B cell (primary cell): ENCODE measurements around the gene LHPP. TPM values are rescaled to one million over a fixed set of nuclear protein-coding genes. Genes with fewer than 3 reads are reported as not detected.

Experiments used
- ATAC-seq: fragments of 200-7000 bp; cut with Tn5 transposase; one replicate; pipeline ENCODE4 v1.10.0; 2021; ENCODE audit warnings: low read depth, mild to moderate bottlenecking, moderate number of reproducible peaks, moderate library complexity
- CTCF ChIA-PET: fragments of 350-600 bp; sonication (Branson Sonifier 250); formaldehyde crosslinking; loops from one replicate; lab custom pipeline; 2021; ENCODE audit warnings: antibody characterized with exemption, inconsistent platforms; lab: Charles Lee
- POLR2A ChIA-PET: fragments of 350-600 bp; sonication (Branson Sonifier 250); formaldehyde crosslinking; loops from one replicate; lab custom pipeline; 2021; ENCODE audit warnings: antibody characterized with exemption; lab: Charles Lee
- DNase-seq: peaks from one replicate; pipeline ENCODE4 v3.0.0; 2013
- H2AFZ ChIP-seq: 2 replicates; pipeline ENCODE4 v1.6.1; 2012; ENCODE audit warnings: mild to moderate bottlenecking, low read depth, low read length; ENCODE audit not compliant: insufficient read depth, poor library complexity, severe bottlenecking
- H3K27ac ChIP-seq, 2 donors: 1 replicate in 1 of 2; 2 replicates in 1 of 2; pipeline ENCODE4 v1.5.1; 2012 to 2013; ENCODE audit warnings: low read length in 2 of 2, mild to moderate bottlenecking in 2 of 2, moderate library complexity in 1 of 2
- H3K27me3 ChIP-seq, 4 experiments: fragments of 200-600 bp in 1 of 4; sonication (generic) in 1 of 4; replicated peaks in 1 of 4; 1 replicate in 2 of 4; 2 replicates in 2 of 4; pipeline versions ENCODE4 v1.6.1 to v1.7.0; 2013 to 2016; ENCODE audit warnings: low read length in 3 of 4, mild to moderate bottlenecking in 2 of 4, mixed read lengths in 1 of 4, moderate library complexity in 1 of 4; ENCODE audit not compliant: insufficient read depth in 4 of 4, control insufficient read depth in 3 of 4; ENCODE audit errors: control extremely low read depth in 1 of 4
- H3K36me3 ChIP-seq, 2 experiments: replicated peaks in 1 of 2; 1 replicate in 1 of 2; 2 replicates in 1 of 2; pipeline versions ENCODE4 v1.6.1 to v1.7.1; 2013; ENCODE audit warnings: low read length in 1 of 2; ENCODE audit not compliant: insufficient read depth in 2 of 2, control insufficient read depth in 1 of 2; ENCODE audit errors: control extremely low read depth in 1 of 2, extremely low read depth in 1 of 2
- H3K4me1 ChIP-seq, 2 donors: fragments of 200-600 bp in 1 of 2; sonication (generic) in 1 of 2; 1 replicate in 1 of 2; 2 replicates in 1 of 2; pipeline versions ENCODE4 v1.5.1 to v1.6.1; 2013 to 2017; ENCODE audit warnings: low read length in 2 of 2; ENCODE audit not compliant: control insufficient read depth in 2 of 2, insufficient read depth in 2 of 2
- H3K4me2 ChIP-seq: replicated peaks from 2 replicates; pipeline ENCODE3; 2012; ENCODE audit warnings: mild to moderate bottlenecking, low read depth, low read length; ENCODE audit not compliant: poor library complexity, severe bottlenecking
- H3K4me3 ChIP-seq, 5 experiments: fragments of 200-600 bp in 1 of 5; sonication (generic) in 1 of 5; 1 replicate in 3 of 5; 2 replicates in 2 of 5; pipeline versions ENCODE4 v1.5.1 to v1.7.0; 2011 to 2016; ENCODE audit warnings: low read length in 4 of 5, mild to moderate bottlenecking in 4 of 5, low read depth in 2 of 5, control low read depth in 1 of 5, moderate library complexity in 1 of 5; ENCODE audit not compliant: insufficient read depth in 1 of 5; ENCODE audit errors: control extremely low read depth in 1 of 5, extremely low read depth in 1 of 5
- H3K79me2 ChIP-seq: fragments of 200-600 bp; sonication (generic); one replicate; pipeline ENCODE4 v1.6.0; 2016; ENCODE audit warnings: low read length; ENCODE audit not compliant: control insufficient read depth, insufficient read depth
- H3K9ac ChIP-seq: fragments of 200-600 bp; sonication (generic); 2 replicates; pipeline ENCODE4 v1.6.1; 2017; ENCODE audit warnings: mild to moderate bottlenecking, low read length, moderate library complexity
- H3K9me3 ChIP-seq, 3 donors: one replicate each; pipeline versions ENCODE4 v1.6.1 to v1.7.1; 2013; ENCODE audit warnings: low read length in 2 of 3; ENCODE audit not compliant: control insufficient read depth in 2 of 3, insufficient read depth in 1 of 3; ENCODE audit errors: control extremely low read depth in 1 of 3
- H4K20me1 ChIP-seq: 2 replicates; pipeline ENCODE4 v1.6.0; 2012; ENCODE audit warnings: mild to moderate bottlenecking, low read length; ENCODE audit not compliant: insufficient read depth, control insufficient read depth, poor library complexity, severe bottlenecking
- H3K27ac Mint-ChIP-seq: one replicate; pipeline ENCODE4 v1.8.0; 2021; ENCODE audit warnings: mixed read lengths
- H3K27me3 Mint-ChIP-seq: one replicate; pipeline ENCODE4 v1.8.0; 2021; ENCODE audit warnings: mixed read lengths
- H3K4me1 Mint-ChIP-seq: one replicate; pipeline ENCODE4 v1.8.0; 2021; ENCODE audit warnings: mixed read lengths
- H3K4me3 Mint-ChIP-seq: one replicate; pipeline ENCODE4 v1.8.0; 2021; ENCODE audit warnings: mixed read lengths
- H3K9me3 Mint-ChIP-seq: one replicate; pipeline ENCODE4 v1.8.0; 2022; ENCODE audit warnings: mixed read lengths; ENCODE audit not compliant: insufficient read depth
- CTCF ChIP-seq: fragments of 200-600 bp; IDR thresholded peaks from one replicate; pipeline ENCODE4 v1.8.0; 2022; ENCODE audit warnings: antibody characterized with exemption, mild to moderate bottlenecking
- EZH2 ChIP-seq: IDR thresholded peaks from 2 replicates; pipeline ENCODE4 v1.6.1; 2012; ENCODE audit warnings: borderline replicate concordance, low read depth, mild to moderate bottlenecking, moderate library complexity, low read length; ENCODE audit not compliant: insufficient read depth, poor library complexity, severe bottlenecking
- WGBS: methylation state at CpG from one replicate; pipeline ENCODE4 v1.1.5; 2013; ENCODE audit warnings: missing lambda C conversion rate; ENCODE audit not compliant: insufficient coverage; 5-methylcytosine and 5-hydroxymethylcytosine counted together
- intact Hi-C: fragments of 100-400 bp; cut with micrococcal nuclease; formaldehyde crosslinking; loops from one replicate; pipeline ENCODE4 v1.10.0; 2022
- polyA plus RNA-seq: library from polyadenylated mRNA; depleted of rRNA; stranded (reverse); fragments of >200 nt; gene quantifications from 2 replicates; pipeline ENCODE4 v1.2.3, GENCODE V29; 2012
- total RNA-seq, 2 donors: library from RNA; stranded (reverse); fragments of 120-200 nt in 1 of 2; gene quantifications; 1 replicate in 1 of 2; 2 replicates in 1 of 2; pipeline versions ENCODE4 v1.2.3 to v1.2.4, GENCODE V29; 2013 to 2022

Gene LHPP
- total and polyA plus RNA-seq, 2 donors (not counting 1 experiment from before 2014, with no cell fraction given): 60.2 to 83.5 TPM

- Histone ChIP-seq H3K9ac (no peak overlapping the region), H3K79me2 (peaks cover 20% of the 10 kb centered on the region), H4K20me1 (no peaks in the 10 kb centered on the region), H2AFZ (no peak overlapping the region), H3K36me3 (no peaks in the 10 kb centered on the region), H3K27ac (no peak overlapping the region), H3K27me3 (no peaks in the 10 kb centered on the region), H3K4me3 (no peak overlapping the region), H3K4me2 (no peak overlapping the region), H3K9me3 (no peaks in the 10 kb centered on the region), H3K4me1 (peaks cover 21 to 30% of the 10 kb centered on the region in 2 donors)
- TF ChIP-seq CTCF (no peak), EZH2 (no peak)
- Mint-ChIP-seq H3K27ac (no peak overlapping the region), H3K27me3 (no peaks in the 10 kb centered on the region), H3K9me3 (no peaks in the 10 kb centered on the region), H3K4me3 (no peak overlapping the region), H3K4me1 (peaks cover 27% of the 10 kb centered on the region)
- 92% methylated on average over 11 of the region's 20 CpGs for WGBS
- intact Hi-C loops: no loop called here
- ChIA-PET POLR2A (no interaction called here), CTCF (interaction anchor here (0.8 to 19.7 kb wide), 6 partner anchors 10 to 532 kb away, joined by 3 to 415 read pairs (median 8); partner anchors contain the start of gene FAM53B)
- no peak for DNase-seq
- no peak for ATAC-seq
These were observed 64.4 kb downstream of the LHPP start for GRCh38 chr10:124525751-124526600.

GRCh38 chr10:124526621-124527267 is 65.1 kb downstream of the LHPP start:
- TF ChIP-seq EZH2 (no peak), CTCF (no peak)
- DNase-seq (no peak), ATAC-seq (no peak)
- ChIA-PET POLR2A (interaction anchor here (0.7 kb wide), 1 partner anchor 94 kb away, joined by 3 read pairs; no protein-coding TSS in a partner anchor), CTCF (interaction anchor here (1.1 to 19.7 kb wide), 6 partner anchors 9 to 532 kb away, joined by 3 to 415 read pairs (median 4); partner anchors contain the start of gene FAM53B)
- Histone ChIP-seq H3K4me3 (no peak overlapping the region), H3K4me1 (peaks cover 21 to 32% of the 10 kb centered on the region in 2 donors), H3K36me3 (no peaks in the 10 kb centered on the region), H3K4me2 (no peak overlapping the region), H3K27me3 (no peaks in the 10 kb centered on the region), H3K9me3 (no peaks in the 10 kb centered on the region), H3K27ac (no peak overlapping the region), H2AFZ (no peak overlapping the region), H3K9ac (no peak overlapping the region), H3K79me2 (peaks cover 27% of the 10 kb centered on the region), H4K20me1 (no peaks in the 10 kb centered on the region)
- H3K27ac Mint-ChIP-seq: no peak overlapping the region
- H3K4me1 Mint-ChIP-seq: peaks cover 33% of the 10 kb centered on the region
- intact Hi-C loops: no loop called here
- WGBS: 57% methylated on average over 14 of the region's 17 CpGs
- no peaks in the 10 kb centered on the region for H3K27me3 Mint-ChIP-seq
- no peak overlapping the region for H3K4me3 Mint-ChIP-seq
- H3K9me3 Mint-ChIP-seq: no peaks in the 10 kb centered on the region
